GM19467 (cell line): ENCODE measurements around the gene FES.
"Not testable (repeated sequence)": the region's sequence is repeated elsewhere in the genome, so short reads cannot be mapped to it uniquely, and the experiment has no call there.

Source experiments
- ATAC-seq: cut with Tn5 transposase; IDR thresholded peaks from one replicate; pipeline ENCODE4 v1.9.1; 2021; ENCODE audit warnings: mild to moderate bottlenecking, moderate library complexity; ENCODE audit not compliant: unreplicated experiment

FES gene

DNA sequence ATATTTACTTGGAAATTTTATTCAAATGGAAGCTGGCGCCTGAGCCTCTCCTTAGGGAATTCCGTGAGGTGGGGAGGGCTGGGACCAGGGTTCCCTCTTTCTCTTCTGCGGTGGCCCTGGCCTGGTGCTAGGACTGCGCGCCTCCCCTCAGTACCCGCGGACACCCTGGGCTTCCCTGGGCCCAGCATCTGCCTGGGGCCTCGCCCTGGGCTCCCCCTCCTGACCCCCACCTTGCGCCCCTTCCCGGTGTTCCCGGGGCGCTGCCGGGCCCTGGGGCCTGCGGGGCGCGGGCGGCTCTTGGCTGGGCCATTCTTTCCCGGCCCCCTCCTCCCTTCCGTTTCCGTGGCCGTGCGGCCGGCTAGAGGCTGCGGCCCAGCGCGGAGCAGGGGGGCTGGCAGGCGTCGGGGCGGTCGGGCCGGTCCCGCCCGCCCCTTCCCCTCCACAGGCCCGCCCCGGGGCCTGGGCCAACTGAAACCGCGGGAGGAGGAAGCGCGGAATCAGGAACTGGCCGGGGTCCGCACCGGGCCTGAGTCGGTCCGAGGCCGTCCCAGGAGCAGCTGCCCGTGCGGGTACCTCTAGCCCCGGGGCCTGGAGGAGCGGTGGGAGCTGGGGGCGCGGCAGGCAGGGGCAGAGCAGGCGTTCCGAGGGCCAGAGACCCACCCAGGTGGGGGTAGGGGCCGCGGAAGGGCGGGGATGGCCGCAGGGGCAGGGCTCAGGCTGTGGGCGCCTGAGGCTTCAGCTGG is at the start of gene FES:
TSS of gene FES (plus strand) at position 529 of the 743 bp plus-strand sequence. CDS start 542 bp downstream, outside the sequence.
- no peak for ATAC-seq

DNA sequence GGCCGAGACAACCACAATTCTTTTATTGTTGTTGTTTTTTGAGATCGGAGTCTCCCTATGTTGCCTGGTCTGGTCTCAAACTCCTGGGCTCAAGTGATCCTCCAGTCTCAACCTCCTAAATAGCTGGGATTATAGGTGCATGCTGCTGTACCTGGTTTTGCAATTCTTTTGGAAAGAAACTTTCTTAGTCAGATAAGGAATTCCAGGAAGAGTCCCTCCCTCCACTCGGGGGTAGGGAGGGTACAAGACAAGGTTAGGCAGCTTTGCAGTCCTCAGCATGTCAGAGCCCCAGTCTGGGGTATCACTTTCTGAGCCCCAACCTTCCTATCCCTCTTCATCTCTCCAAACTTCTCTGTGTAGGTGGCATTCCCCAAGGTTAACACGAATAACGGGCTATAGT is 49.7 kb upstream of the FES start:
- no peak for ATAC-seq

DNA sequence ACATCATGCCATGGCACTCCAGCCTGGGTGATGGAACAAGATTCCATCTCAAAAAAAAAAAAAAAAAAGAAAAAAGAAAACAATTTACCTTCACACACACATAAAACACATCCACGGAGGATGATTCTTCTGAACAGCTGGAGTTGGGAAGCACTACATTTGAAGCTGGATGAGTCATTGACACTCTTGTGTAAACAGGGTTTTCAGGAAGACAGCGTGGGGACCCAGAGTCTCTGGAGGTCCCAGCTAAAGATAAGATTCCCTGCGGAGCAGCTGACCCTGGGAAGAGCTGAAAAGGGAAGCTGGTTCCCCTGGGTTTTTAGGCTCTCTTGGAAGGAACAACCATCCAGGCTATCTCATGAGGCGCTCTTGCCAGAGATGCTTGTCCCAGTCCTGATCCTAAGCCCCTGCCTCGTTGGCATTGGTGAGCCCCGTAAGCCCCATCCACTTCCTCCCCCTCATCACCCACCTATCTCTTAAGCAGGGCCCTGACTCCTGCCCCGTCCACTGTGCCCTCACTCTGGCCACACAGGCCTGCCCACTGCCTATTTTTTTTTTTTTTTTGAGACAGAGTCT is 47.9 kb upstream of the FES start:
- no peak for ATAC-seq

DNA sequence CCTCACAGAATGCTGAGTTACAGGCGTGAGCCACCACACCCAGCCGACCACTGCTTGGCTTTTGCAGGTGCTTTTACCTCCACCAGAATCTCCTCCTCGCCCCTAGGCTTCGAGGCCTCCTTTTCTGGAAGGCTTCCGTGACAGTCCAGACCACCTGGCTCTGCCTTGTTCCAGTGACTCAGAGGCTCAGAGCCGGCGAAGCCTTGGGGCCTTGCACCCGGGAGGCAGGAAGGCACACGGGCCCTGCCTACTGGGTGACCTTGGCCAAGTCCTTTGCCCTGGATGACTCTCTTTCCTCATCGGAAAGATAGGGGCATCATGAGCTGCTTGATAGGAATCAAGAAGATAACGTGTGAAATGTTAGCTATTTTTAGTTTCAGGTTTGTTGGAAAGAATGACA is 47.2 kb upstream of the FES start:
- no peak for ATAC-seq

DNA sequence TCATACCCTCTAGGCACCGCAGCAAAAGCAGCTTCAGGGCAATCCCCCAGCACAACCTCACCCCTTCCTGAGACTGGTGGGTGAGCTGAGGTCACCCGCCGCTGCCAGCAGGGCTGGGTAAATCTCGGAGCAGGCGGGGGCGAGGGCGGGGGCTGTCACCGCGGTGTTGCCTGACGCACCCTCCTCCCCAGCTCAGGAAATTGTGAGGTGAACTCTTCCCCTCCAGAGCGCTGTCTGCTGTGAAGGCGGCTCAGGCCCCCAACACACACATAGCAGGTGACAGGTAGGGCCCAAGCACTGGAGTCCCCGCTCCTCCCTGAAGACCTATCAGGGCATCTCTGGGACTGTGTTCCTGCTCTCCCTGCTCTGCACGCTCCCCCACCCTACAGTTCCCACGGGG is 46.2 kb upstream of the FES start:
- no peak for ATAC-seq

DNA sequence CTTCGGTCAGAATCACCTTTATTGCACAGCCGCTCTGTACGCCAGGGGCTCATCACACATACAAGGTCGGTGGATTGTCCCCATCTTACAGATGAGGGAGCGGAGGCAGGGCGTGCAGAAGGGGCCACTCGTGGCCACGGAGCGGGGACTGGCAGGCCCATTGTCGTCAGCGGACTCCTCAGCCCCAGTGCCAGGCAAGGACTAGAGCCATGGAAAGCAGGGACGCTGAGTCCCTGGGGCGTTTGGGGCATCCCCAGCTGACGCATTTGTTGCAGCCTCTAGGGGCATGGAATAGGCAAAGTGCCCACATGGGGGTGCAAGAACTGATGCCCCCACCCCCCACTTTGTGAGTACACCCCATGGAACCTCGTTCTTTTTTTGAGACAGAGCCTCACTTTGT is 45.8 kb upstream of the FES start:
- ATAC-seq: no peak

DNA sequence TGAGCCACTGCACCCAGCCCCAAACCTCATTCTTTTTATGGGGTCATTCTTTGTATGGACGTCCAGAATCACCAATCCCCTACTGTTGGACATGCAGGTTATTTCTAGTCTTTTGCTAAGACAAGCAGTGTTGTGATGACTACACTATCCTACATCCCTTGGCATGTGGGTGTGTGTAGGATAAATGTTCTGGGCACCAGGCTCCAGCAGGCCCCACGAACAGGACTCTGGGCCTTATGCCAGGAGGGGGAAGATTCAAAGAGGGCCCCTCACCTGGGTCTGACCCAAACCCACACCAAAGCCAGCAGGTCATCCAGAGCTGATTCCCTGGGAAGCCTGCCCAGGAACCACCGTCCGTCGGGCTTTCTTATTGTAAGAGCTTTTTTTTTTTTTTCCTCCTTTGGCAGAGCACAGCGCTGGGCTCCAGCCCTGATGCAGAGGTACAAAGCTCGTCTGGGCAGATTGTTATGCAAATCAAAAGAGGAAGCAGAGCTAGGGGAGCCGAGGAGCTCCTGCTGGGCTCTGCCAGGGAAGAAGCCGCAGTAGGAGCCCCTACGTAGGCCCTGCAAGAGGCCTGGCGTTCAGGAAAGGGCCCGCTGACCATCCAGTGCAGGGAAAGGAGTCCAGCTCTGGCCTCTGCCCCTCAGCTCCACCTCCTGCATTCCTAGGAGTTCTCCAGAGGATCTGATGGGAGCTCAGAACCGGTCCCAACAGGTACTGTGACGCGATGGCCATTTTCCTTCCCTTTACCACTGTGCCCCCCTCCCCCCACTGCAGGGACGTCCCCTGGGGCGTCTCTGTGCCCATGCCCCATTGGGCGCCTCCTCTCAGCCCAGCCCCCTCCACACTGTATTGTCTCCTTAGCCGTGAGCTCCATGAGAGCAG is 44.9 kb upstream of the FES start:
- peak; percentile 62 for ATAC-seq

DNA sequence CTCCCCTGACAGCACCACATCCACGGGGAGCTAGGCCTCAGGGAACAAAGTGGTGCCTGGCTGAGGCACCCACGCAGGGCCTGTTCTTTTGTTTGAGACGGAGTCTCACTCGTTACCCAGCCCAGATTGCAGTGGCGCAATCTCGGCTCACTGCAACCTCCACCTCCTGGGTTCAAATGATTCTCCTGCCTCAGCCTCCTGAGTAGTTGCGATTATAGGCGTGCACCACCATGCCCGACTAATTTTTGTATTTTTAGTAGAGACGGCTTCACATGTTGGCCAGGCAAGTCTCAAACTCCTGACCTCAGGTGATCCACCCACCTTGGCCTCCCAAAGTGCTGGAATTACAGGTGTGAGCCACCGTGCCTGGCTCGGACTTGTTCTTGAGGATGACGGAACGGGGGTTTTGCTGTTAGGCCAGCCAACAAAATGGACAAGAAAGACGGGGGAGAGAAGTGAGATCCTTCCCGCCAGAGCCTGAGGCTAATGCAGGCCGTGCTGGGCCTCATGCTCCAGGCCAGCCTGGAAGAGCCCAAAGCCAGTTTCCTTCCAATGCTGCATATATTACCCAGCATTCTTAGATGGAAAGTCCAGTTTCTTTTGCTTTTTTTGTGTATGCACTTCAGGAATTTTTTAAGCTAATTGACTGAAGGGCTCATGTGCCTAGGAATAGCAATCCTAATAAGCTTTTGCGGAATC is 44.0 kb upstream of the FES start:
- no peak for ATAC-seq

DNA sequence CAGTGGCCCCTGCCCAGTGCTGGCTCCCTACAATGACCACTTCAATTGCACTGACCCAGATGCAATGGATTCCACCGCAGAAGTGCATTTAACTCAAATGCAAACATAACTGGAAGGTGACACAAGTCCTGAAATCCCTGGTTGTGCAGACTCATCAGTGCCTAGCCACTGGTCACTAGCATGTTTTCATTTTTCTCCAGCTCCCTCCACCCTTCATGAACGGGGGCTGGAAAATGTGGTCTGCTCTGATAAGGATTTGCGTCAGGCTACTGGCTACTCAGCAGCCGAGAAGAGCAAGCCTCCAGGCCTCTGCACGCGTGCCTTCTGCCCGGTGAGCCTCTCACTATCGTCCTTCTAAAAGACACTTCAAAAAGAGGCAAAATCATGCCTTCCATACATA is 43.4 kb upstream of the FES start:
- ATAC-seq: no peak

DNA sequence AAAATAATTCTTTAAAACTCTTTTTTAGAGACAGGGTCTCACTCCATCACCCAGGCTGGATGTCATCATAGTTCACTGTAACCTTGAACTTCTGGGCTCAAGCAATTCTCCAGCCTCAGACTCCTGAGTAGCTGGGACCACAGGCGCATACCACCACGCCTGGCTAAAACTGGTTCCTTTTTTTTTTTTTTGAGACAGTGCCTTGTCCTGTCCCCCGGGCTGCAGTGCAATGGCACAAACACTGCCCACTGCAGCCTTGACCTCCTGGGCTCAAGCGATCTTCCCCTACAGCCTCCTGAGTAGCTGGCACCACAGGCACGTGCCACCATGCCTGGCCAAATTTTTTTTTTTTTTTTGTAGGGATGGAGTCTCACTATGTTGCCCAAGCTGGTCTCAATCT is 39.6 kb upstream of the FES start:
- ATAC-seq: no peak

DNA sequence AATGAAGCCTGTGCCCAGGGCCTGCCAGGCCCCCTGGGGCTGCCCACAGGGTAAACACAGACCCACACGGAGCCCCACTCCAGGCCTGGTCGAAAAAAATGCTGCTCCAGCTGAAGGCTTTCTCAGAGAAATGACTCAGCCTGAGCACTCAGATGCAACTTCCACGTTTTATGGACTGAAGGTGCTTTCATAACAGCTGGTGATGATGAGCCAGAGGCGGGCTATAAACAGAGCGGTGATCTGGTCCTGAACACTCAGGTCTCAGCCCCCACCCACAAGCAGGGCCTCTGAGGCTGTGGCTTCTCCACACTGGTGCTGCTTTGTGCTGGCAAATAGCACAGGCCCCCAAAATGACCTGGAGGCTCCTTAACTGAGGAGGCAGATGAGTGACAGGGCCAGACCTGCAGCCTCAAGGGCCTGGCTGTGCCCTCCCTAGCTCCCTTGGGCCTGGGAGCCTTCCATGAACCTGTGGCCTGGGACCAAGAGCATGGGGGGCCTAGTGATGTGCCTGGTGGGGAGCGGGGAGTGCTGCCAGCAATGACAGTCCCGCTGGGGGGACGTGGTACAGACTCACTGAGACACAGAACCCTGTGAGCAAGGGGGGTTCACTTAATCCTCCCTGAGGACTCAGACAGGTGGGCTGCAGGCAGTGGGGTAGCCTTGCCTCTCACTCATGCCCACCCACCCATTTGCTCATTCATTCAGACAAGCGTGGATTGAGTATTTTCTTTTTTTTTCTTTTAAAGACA is 38.9 kb upstream of the FES start:
- ATAC-seq: peak; percentile 51

DNA sequence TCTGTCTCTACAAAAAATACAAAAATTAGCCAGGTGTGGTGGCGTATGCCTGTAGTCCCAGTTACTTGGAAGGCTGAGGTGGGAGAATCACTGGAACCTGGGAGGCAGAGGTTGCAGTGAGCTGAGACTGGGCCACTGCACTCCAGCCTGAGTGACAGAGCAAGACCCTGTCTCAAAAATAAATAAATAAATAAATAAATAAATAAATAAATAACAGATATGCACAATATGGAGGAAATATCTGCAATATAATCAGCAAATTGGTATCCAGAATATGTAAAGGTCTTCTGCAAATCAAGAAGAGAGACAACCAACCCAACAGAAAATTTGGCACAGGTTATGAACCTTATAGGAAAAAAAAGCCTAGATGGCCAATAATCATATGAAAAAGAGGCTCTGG is 34.9 kb upstream of the FES start:
- ATAC-seq: not testable (repeated sequence)

DNA sequence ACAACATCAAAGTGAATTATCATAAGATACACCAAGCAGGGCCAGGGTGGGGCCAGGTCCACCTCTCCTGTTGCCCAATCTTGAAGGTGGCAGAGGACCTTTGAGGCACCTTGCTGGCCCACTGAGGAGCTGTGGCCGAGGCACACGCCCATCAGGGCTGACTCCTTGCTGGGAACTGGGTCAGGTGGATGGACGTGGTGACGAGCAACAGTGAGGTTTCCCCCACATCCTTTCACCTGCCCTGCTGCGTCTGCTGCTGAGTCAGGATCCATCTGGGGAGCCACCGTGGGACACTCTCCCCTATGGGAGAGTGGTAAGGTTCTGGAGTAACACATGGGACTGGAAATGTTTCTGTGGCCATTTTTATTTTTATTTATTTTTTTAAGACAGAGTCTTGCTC is 33.2 kb upstream of the FES start:
- no peak for ATAC-seq

DNA sequence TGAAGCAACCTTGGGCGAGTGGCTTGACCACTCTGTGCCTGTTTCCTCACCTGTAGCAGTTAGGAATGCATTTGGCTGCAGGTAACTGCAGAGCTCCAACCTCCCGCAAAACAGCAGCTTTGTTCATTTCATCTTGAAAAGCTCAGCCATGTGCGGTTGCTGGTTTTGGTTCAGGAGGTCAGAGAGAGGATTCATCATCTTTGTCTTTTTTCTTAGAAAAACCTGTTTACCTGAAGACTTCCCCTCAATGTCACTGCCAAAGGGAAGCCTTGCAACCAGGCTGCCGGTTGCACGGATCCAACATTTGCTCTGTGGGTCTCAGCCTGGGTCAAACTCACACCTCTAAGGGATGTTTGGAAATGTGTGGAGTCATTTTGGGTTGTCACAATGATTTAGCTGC is 32.4 kb upstream of the FES start:
- no peak for ATAC-seq

DNA sequence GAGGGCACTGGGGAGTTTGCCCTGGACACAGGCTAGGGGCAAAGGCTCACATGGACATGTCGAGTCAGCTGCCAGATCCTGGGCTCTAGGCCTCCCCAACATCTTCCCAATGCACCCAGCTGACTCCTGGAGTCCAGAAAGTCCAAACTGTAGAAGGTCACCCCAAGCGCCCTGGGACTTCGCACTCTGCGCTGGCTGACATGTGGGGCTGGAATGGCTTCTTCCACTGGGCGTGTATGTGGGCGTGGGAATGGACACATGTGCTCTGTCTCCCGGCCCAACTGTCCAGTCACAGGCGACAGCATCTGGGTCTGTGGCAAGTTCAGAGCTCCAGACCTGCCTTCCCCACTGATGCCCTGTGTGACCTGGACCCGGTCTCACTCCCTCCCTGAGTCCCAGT is 29.2 kb upstream of the FES start:
- no peak for ATAC-seq

DNA sequence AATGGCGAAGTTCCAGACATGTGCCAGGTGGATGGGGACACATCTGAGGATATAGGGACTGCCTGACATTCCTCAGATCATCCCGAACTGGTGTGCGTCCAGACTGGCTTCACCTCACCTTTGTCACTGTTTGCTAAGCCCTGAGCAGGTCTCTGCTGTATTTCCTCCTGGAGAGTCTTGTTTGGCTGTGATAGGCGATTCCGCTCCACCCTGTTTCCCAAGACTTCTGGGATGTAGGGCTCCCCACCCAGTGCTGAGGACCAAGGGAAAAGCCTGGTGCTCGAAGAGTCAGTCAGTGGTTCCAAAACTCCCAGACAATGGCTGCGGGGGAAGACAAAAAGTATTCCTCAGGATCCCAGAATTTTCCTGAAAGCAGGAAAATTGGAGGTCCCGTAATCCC is 27.0 kb upstream of the FES start:
- no peak for ATAC-seq

DNA sequence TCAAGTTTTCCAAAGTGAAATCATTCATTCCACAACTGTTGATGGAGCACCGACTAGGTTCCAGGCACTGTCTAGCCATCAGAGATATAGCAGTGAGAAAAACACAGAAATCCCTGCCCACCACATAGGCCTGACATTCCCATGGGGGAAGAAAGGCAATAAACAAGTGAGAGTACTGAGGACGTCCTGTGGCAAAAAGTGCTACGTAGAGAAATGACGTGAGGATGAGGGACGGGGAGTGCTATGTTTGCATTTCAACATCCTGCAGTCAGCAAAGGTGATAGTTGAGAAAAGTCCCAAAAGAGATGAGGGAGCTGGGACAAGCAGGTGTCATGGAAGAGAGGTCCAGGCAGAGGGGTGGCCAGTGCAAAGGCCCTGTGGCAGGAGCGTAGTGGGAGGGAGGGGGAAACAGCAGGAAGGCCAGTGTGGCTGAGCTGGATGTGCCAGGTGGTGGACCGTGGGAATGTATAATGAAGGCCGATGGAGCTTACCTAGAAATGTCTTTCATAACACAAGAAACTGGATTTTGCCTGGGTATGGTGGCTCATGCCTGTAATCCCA is 26.3 kb upstream of the FES start:
- no peak for ATAC-seq

DNA sequence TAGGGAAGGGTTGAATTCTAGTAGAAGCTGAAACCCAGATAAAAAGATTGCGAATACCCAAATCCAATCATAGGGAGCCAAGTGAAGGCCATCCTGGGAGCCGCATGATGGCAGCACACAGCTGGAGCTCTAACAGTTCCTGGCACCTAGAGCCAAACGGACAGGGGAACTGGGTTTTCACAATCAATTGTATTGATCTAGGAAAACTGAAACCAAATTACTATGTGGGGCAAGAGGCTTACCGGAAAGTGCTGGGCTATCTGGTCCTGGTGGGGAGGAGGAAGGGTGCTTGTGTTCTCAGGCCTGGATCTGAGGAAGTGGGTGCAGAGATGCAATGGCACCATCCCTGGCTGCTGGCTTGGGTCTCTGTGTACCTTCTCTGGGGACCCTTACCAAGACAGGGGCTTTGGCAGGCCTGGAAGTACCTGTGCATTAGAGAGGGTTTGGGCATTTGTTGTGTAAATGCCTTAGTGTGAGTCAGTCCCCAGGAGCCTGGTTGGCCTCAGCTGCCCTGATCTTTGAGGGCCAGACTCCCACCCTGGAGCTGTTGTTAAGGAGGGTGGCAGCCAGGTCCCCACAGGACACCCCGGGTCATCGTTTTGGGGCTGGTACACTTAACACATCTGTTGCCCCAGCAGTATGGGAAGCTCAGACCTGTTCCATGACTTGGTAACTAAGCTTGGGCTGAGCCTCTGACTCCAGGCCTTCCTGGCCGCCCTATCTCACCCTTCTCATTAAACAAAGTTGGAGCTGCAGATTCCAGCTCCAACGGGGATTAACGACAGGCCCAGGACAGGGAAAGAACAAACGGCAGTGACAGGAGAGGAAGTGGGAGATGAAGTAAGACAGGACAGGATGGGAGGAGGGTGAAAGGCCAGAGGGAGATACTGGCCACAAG is 24.8 kb upstream of the FES start:
- ATAC-seq: no peak

DNA sequence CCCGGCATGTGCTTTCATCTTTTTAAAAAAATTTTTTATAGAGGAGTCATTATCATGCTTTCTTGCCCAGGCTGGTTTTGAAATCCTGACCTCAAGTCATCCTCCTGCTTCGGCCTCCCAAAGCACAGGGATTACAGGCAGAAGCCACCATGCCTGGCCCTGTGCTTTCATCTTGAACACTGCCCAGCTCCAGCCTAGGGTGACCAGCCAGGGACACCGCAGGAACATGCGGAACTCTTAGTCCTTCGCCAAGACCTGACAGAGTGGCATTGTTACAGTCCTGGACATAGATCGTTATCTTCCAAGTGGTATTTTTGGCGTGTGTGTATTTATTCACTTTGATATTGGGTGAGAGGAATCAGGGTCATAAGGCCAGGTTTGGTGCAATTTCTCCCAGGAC is 23.9 kb upstream of the FES start:
- ATAC-seq: no peak
